PC-9 (cell line): Measurements from ENCODE around the gene CFAP91. TPM values are rescaled to one million over a fixed set of nuclear protein-coding genes. Genes with fewer than 3 reads are reported as not detected.

Experiments used
- BruUV-seq: library from RNA; stranded (reverse); fragments of 400-500 nt; replicated peaks from 2 replicates; lab custom pipeline; 2021; lab: Mats Ljungman, UMichigan
- CTCF ChIA-PET: fragments of 300-600 bp; sonication (Branson Sonifier 250); formaldehyde crosslinking; loops from one replicate; lab custom pipeline; 2022; ENCODE audit warnings: antibody characterized with exemption; lab: Charles Lee
- POLR2A ChIA-PET: fragments of 300-600 bp; sonication (Branson Sonifier 250); formaldehyde crosslinking; loops from one replicate; lab custom pipeline; 2022; ENCODE audit warnings: antibody characterized with exemption; ENCODE audit not compliant: unreplicated experiment; lab: Charles Lee
- DNase-seq, 2 experiments: peaks; one replicate each; pipeline versions ENCODE4 v3.0.0 to v3.0.0-alpha.2; 2015 to 2022; ENCODE audit warnings: mixed read lengths in 1 of 2
- H2AFZ ChIP-seq: fragments of 200-600 bp; sonication (generic); 2 replicates; pipeline ENCODE4 v1.8.1; 2017; ENCODE audit warnings: antibody characterized with exemption
- H3F3A ChIP-seq: fragments of 200-600 bp; sonication (generic); 2 replicates; pipeline ENCODE4 v1.8.1; 2017; ENCODE audit warnings: antibody characterized with exemption, mild to moderate bottlenecking, low read depth; ENCODE audit not compliant: insufficient read depth
- H3K27ac ChIP-seq: fragments of 200-600 bp; sonication (generic); 2 replicates; pipeline ENCODE4 v1.6.1; 2016; ENCODE audit warnings: mixed run types
- H3K27me3 ChIP-seq: fragments of 200-600 bp; sonication (generic); 2 replicates; pipeline ENCODE4 v1.6.1; 2016; ENCODE audit warnings: low read depth, mixed run types; ENCODE audit not compliant: insufficient read depth
- H3K36me3 ChIP-seq: fragments of 200-600 bp; sonication (generic); 2 replicates; pipeline ENCODE4 v1.6.1; 2016; ENCODE audit warnings: low read depth, mixed run types
- H3K4me1 ChIP-seq: fragments of 200-600 bp; sonication (generic); replicated peaks from 2 replicates; pipeline ENCODE4 v1.6.1; 2016; ENCODE audit warnings: mixed run types; ENCODE audit not compliant: insufficient read depth
- H3K4me2 ChIP-seq: fragments of 200-600 bp; sonication (generic); 2 replicates; pipeline ENCODE4 v1.6.1; 2017; ENCODE audit warnings: mixed run types
- H3K4me3 ChIP-seq: fragments of 200-600 bp; sonication (generic); 2 replicates; pipeline ENCODE4 v1.6.1; 2016; ENCODE audit warnings: mixed run types
- H3K79me2 ChIP-seq: fragments of 200-600 bp; sonication (generic); 2 replicates; pipeline ENCODE4 v1.6.1; 2017; ENCODE audit warnings: low read depth, mixed run types
- H3K9me2 ChIP-seq: fragments of 200-600 bp; sonication (generic); 2 replicates; pipeline ENCODE4 v1.8.1; 2017; ENCODE audit warnings: mild to moderate bottlenecking; ENCODE audit not compliant: insufficient read depth
- H3K9me3 ChIP-seq: fragments of 200-600 bp; sonication (generic); 2 replicates; pipeline ENCODE4 v1.8.1; 2016; ENCODE audit warnings: low read depth; ENCODE audit not compliant: insufficient read depth
- H4K20me1 ChIP-seq: fragments of 200-600 bp; sonication (generic); 2 replicates; pipeline ENCODE4 v1.8.1; 2017; ENCODE audit not compliant: insufficient read depth
- CTCF ChIP-seq: fragments of 200-600 bp; sonication (generic); conservative IDR thresholded peaks from 2 replicates; pipeline ENCODE4 v1.6.1; 2017; ENCODE audit warnings: mixed run types, antibody characterized with exemption, mild to moderate bottlenecking, moderate library complexity
- EZH2 ChIP-seq: fragments of 200-600 bp; sonication (generic); IDR thresholded peaks from 2 replicates; pipeline ENCODE4 v1.8.0; 2017; ENCODE audit warnings: antibody characterized with exemption, low read depth
- intact Hi-C: fragments of 100-400 bp; cut with micrococcal nuclease; formaldehyde crosslinking; loops from one replicate; pipeline ENCODE4 v1.10.0; 2022; ENCODE audit not compliant: unreplicated experiment
- total RNA-seq: library from RNA; stranded (reverse); gene quantifications from 2 replicates; pipeline ENCODE4 v1.2.3, GENCODE V29; 2021

CFAP91 gene
- total RNA-seq, 1 experiment from 2014 or later, result 1.2 TPM

GRCh38 chr3:119741657-119742590 is 39.1 kb downstream of the CFAP91 start:
- Histone ChIP-seq H3K9me3 (no peaks in the 10 kb centered on the region), H3K27ac (no peak overlapping the region), H3K4me3 (no peak overlapping the region), H3F3A (no peaks in the 10 kb centered on the region), H3K27me3 (no peaks in the 10 kb centered on the region; the same call in 1 of the 2 replicates), H3K79me2 (no peaks in the 10 kb centered on the region), H4K20me1 (no peaks in the 10 kb centered on the region), H3K4me1 (no peaks in the 10 kb centered on the region), H3K9me2 (no peaks in the 10 kb centered on the region), H2AFZ (no peak overlapping the region), H3K36me3 (no peaks in the 10 kb centered on the region), H3K4me2 (no peak overlapping the region)
- TF ChIP-seq EZH2 (no peak), CTCF (no peak)
- ChIA-PET CTCF (no interaction called here), POLR2A (no interaction called here)
- DNase-seq, result no peak
- intact Hi-C loops, result no loop called here
- BruUV-seq, result no TSS peak

GRCh38 chr3:119743921-119744320 is 41.1 kb downstream of the CFAP91 start:
- H3K79me2 ChIP-seq, result no peaks in the 10 kb centered on the region
- no peaks in the 10 kb centered on the region for H3K4me1 ChIP-seq
- no peaks in the 10 kb centered on the region for H4K20me1 ChIP-seq
- H3K4me2 ChIP-seq, result no peak overlapping the region
- TF ChIP-seq CTCF (no peak), EZH2 (no peak)
- ChIA-PET POLR2A (no interaction called here), CTCF (no interaction called here)
- intact Hi-C loops, result no loop called here
- no TSS peak for BruUV-seq
- H3K27ac ChIP-seq, result no peak overlapping the region
- peaks cover 3% of the 10 kb centered on the region; the same call in 1 of the 2 replicates for H3K9me3 ChIP-seq
- no peaks in the 10 kb centered on the region for H3F3A ChIP-seq
- H3K27me3 ChIP-seq, result no peaks in the 10 kb centered on the region; the same call in 1 of the 2 replicates
- DNase-seq, result no peak
- no peaks in the 10 kb centered on the region for H3K36me3 ChIP-seq
- H2AFZ ChIP-seq, result no peak overlapping the region
- H3K4me3 ChIP-seq, result no peak overlapping the region
- peaks cover 4% of the 10 kb centered on the region; the same call in 1 of the 2 replicates for H3K9me2 ChIP-seq

- ChIA-PET POLR2A (no interaction called here), CTCF (no interaction called here)
- Histone ChIP-seq H3K27ac (no peak overlapping the region), H3K9me2 (peaks cover 4% of the 10 kb centered on the region; the same call in 1 of the 2 replicates), H2AFZ (no peak overlapping the region), H3F3A (no peaks in the 10 kb centered on the region), H3K36me3 (no peaks in the 10 kb centered on the region), H4K20me1 (no peaks in the 10 kb centered on the region), H3K9me3 (peaks cover 3% of the 10 kb centered on the region; the same call in 1 of the 2 replicates), H3K4me1 (no peaks in the 10 kb centered on the region), H3K4me3 (no peak overlapping the region), H3K79me2 (no peaks in the 10 kb centered on the region), H3K27me3 (no peaks in the 10 kb centered on the region; the same call in 1 of the 2 replicates), H3K4me2 (no peak overlapping the region)
- intact Hi-C loops, result no loop called here
- BruUV-seq, result no TSS peak
- DNase-seq, result no peak
- TF ChIP-seq CTCF (no peak), EZH2 (no peak)
Observed at GRCh38 chr3:119745942-119746341, 43.1 kb downstream of the CFAP91 start.
